ENCODE data around the gene SELENOI. TPM values are rescaled to one million over a fixed set of nuclear protein-coding genes. Genes with fewer than 3 reads are reported as not detected.
A peak's percentile ranks its signal among the peaks of the same experiment; 100 is the strongest.
"Not testable (repeated sequence)": the region's sequence is repeated elsewhere in the genome, so short reads cannot be mapped to it uniquely, and the experiment has no call there.

The SELENOI gene
- total RNA-seq, 2 donors from 2014 or later = 10.4 to 31.3 TPM

- DNase-seq (no peak), ATAC-seq (no peak)
- Histone ChIP-seq H3K9me3 (no peaks in the 10 kb centered on the region), H3K27ac (no peak overlapping the region), H3K4me1 (peaks cover 7% of the 10 kb centered on the region), H3K36me3 (replicated peaks in 1 of 2; ENCODE audit: insufficient read depth in 1 of 2, low read depth in 2 of 2) (no peaks in the 10 kb centered on the region), H3K4me3 (no peak overlapping the region), H3K27me3 (no peaks in the 10 kb centered on the region)
- 56% methylated on average over 4 of the region's 4 CpGs for WGBS, 2 donors
- intact Hi-C loops (cut with DNase I) = no loop called here
- no peak for TF ChIP-seq CTCF (IDR thresholded peaks at IDR 0.05)
- no peak for TF ChIP-seq POLR2A (IDR thresholded peaks at IDR 0.05)
Measured at GRCh38 chr2:26325851-26326250, 20.1 kb upstream of the SELENOI start.

- no peaks in the 10 kb centered on the region for H3K9me3 ChIP-seq
- intact Hi-C loops (cut with DNase I) = no loop called here
- DNase-seq (no peak), ATAC-seq (no peak)
- WGBS, 2 donors = 78 to 86% methylated on average over 1 of the region's 1 CpG
- peaks cover 7% of the 10 kb centered on the region for H3K4me1 ChIP-seq
- TF ChIP-seq CTCF (IDR thresholded peaks at IDR 0.05) (no peak), POLR2A (IDR thresholded peaks at IDR 0.05) (no peak)
- H3K27ac ChIP-seq = no peak overlapping the region
- H3K4me3 ChIP-seq = no peak overlapping the region
- H3K27me3 ChIP-seq = no peaks in the 10 kb centered on the region
- H3K36me3 ChIP-seq (replicated peaks in 1 of 2; ENCODE audit: insufficient read depth in 1 of 2, low read depth in 2 of 2) = no peaks in the 10 kb centered on the region
Measured at GRCh38 chr2:26326514-26326913, 19.4 kb upstream of the SELENOI start.

- DNase-seq (no peak), ATAC-seq (no peak)
- Histone ChIP-seq H3K4me3 (no peak overlapping the region), H3K27ac (no peak overlapping the region), H3K4me1 (peaks cover 7% of the 10 kb centered on the region), H3K9me3 (no peaks in the 10 kb centered on the region), H3K27me3 (no peaks in the 10 kb centered on the region), H3K36me3 (replicated peaks in 1 of 2; ENCODE audit: insufficient read depth in 1 of 2, low read depth in 2 of 2) (no peaks in the 10 kb centered on the region)
- WGBS, 2 donors = 42 to 46% methylated on average over 5 of the region's 5 CpGs
- intact Hi-C loops (cut with DNase I) = no loop called here
- no peak for TF ChIP-seq CTCF (IDR thresholded peaks at IDR 0.05)
- no peak for TF ChIP-seq POLR2A (IDR thresholded peaks at IDR 0.05)
Measured at GRCh38 chr2:26327291-26328272, 18.4 kb upstream of the SELENOI start.

GRCh38 chr2:26329083-26329482, 16.9 kb upstream of the SELENOI start:
- intact Hi-C loops (cut with DNase I); H3K9me3 ChIP-seq; H3K36me3 ChIP-seq (replicated peaks in 1 of 2; ENCODE audit: insufficient read depth in 1 of 2, low read depth in 2 of 2); H3K4me3 ChIP-seq; H3K27me3 ChIP-seq; H3K4me1 ChIP-seq; H3K27ac ChIP-seq; ATAC-seq; DNase-seq: not testable (repeated sequence)
- WGBS, 2 donors = 81 to 85% methylated on average over 4 of the region's 4 CpGs

- intact Hi-C loops (cut with DNase I) = no loop called here
- Histone ChIP-seq H3K4me1 (peaks cover 7% of the 10 kb centered on the region), H3K9me3 (no peaks in the 10 kb centered on the region), H3K36me3 (replicated peaks in 1 of 2; ENCODE audit: insufficient read depth in 1 of 2, low read depth in 2 of 2) (no peaks in the 10 kb centered on the region), H3K4me3 (no peak overlapping the region), H3K27ac (no peak overlapping the region), H3K27me3 (no peaks in the 10 kb centered on the region)
- WGBS, 2 donors = 0 to 3% methylated on average over 7 of the region's 7 CpGs
- peak; percentile 87 to 94 (median 90) for DNase-seq
- ATAC-seq = peak; percentile 96
- no peak for TF ChIP-seq POLR2A (IDR thresholded peaks at IDR 0.05)
- peak; percentile 68 to 90 (median 85) for TF ChIP-seq CTCF (IDR thresholded peaks at IDR 0.05)
Measured at GRCh38 chr2:26330114-26330549, 15.8 kb upstream of the SELENOI start.

Data from body of pancreas (tissue), 4 donors.